GM19035 (cell line): ENCODE results near the gene SOCS7.

Experiments used
- ATAC-seq: cut with Tn5 transposase; IDR thresholded peaks from one replicate; pipeline ENCODE4 v1.9.1; 2021; ENCODE audit not compliant: unreplicated experiment

Gene SOCS7

DNA sequence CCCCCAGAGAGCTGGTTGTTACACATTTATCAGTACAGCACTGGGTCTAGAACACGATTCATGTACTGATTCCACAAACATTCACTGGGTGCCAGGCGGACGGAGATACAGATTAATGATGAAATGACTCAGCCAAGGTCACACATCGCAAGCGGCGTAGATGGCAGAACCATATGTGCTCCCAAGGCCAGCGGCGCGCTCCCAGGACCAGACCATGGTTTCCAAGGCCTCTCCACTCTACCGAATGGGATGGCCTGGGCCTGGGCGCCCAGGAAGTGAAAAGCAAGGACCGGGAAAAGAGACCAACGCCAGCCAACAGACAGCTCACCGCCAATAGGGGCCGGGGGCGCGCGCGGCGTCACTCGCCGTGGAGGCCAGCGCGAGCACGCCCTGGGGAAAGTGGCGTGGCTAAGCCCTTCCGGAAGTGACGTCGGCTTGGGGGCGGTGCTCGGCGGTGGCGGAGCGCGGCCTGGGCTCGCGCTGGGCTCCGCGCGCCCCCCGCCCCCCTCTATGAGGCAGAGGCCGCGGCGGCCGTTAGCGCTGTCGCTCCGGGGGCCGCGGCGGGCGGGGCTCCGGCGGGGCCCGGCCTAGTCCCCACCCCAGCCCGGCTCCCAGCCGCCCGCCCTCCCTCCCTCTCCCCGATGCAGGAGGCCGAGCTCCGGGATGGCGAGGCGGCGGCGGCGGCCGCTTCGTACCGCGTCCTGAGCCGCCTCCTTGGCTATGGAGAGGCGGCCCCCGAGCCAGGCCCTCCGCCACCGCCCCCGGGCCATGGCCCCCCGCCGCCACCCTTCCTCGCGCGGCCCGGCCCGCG, at the start of gene SOCS7:
SOCS7 (plus strand) TSS at position 433 of the 811 bp plus-strand sequence; CDS start at position 642, 209 bp downstream.
- ATAC-seq = peak; percentile 81

- no peak for ATAC-seq
These were observed 36.1 kb upstream of the SOCS7 start for GRCh38 chr17:38315497-38315896.

GRCh38 chr17:38317081-38317480, 34.6 kb upstream of the SOCS7 start:
- ATAC-seq = no peak

DNA sequence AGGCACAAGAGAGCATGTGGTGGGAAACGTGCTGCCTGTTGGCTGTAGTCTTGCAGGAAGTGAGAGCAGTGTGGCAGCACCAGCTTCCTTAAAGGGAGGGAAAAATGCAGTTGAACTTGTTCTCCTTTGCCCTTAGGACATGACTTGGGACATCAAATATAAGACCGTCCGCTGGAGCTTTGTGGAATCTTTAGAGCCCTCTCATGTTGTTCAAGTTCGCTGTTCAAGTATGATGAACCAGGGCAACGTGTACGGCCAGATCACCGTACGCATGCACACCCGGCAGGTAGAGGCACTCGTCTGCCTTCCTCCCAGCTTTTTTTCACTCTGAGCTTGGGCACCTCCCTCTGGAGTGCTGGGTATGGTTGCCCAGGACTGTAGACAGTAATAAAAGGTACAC, 31.2 kb upstream of the SOCS7 start:
- ATAC-seq = no peak

DNA sequence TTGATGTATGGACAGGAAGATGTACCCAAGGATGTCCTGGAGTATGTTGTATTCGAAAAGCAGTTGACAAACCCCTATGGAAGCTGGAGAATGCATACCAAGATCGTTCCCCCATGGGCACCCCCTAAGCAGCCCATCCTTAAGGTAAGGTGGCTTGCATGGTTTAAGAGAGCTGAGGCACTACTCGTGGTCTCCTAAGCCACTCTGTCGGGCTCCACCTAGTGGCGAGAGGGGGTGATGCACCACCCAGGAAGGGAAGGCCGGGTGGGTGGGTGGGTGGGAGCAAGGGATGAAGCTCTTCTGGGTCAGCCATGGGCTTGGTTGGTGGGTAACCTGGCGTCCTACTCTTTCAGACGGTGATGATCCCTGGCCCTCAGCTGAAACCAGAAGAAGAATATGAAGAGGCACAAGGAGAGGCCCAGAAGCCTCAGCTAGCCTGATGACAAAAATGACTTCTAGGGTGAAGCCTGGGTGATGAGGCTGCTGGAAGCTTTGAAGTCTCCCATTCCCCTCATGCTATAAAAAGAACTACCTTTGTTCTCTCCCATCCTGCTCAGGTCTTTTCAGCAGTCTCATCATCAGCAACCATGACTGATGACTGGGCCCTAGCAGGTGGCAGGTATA, 29.4 kb upstream of the SOCS7 start:
- ATAC-seq = no peak

DNA sequence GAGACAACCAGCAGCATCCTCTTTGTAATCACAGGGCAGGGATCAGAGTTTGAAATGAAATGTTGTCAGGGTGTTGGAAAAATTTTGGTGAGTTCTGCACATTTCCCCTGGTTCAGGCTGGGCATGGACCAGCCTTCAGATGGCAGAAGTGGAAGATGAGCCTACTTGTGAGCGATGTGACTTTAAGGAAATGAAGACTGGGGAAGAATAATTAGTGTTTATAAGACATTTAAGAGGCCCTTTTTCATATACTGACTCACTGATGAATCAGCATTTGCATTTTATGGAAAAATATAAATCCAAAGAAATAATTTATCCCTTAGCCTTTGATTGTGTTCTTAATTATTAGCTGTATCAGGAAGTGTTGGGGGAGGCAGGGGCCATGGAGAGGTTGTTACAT, 28.7 kb upstream of the SOCS7 start:
- no peak for ATAC-seq

GRCh38 chr17:38324141-38324697, 27.4 kb upstream of the SOCS7 start:
- no peak for ATAC-seq

DNA sequence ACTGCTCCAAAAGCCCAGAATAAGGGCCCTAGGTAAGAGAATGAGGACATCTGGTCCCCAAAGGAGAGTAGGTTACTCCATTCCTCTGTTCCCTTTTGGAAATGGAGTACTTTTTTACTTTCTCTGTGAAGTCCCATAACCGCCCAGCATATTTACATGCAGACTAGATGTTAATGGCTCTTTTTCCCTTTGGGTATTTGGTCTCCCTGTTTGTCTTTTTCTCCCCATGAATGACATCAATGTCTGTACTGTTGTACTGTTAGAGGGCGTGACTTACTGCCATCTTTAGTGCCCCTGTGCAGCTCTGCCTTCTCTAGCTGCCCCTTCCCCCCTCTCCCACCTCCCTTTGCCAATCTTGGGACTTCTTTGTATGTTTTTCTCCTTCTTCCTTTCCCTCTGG, 26.9 kb upstream of the SOCS7 start:
- ATAC-seq = no peak

DNA sequence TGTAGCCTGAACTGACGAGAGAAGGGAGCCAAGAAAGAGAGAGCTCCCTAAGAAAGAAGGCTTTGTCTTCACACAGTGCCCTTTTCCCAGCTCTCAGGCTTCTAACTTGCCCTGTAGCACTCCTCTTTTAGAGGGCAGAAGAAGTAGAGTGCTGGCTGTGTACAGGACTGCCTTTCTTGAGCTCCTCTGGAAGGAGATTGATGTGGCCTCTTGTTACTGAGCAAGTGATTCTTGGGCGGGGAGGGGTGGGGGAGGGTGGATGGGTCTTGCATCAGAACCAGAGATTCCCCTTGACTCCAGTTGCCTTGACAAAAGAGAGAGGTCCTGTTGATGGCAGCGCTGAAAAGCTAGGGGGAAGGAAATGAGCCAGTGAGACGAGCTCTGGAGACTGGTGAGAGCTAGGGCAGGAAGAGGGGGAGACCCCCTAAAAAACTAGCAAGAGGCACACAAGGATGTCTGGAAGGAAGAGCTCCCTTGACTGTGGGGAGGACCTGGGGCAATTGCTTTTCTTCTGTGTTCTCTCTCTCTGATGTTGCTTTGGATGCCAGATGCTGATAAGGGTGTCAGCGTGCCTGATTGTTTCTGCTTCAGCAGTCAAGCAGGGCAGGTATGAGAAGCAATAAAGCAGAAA, 26.3 kb upstream of the SOCS7 start:
- no peak for ATAC-seq

DNA sequence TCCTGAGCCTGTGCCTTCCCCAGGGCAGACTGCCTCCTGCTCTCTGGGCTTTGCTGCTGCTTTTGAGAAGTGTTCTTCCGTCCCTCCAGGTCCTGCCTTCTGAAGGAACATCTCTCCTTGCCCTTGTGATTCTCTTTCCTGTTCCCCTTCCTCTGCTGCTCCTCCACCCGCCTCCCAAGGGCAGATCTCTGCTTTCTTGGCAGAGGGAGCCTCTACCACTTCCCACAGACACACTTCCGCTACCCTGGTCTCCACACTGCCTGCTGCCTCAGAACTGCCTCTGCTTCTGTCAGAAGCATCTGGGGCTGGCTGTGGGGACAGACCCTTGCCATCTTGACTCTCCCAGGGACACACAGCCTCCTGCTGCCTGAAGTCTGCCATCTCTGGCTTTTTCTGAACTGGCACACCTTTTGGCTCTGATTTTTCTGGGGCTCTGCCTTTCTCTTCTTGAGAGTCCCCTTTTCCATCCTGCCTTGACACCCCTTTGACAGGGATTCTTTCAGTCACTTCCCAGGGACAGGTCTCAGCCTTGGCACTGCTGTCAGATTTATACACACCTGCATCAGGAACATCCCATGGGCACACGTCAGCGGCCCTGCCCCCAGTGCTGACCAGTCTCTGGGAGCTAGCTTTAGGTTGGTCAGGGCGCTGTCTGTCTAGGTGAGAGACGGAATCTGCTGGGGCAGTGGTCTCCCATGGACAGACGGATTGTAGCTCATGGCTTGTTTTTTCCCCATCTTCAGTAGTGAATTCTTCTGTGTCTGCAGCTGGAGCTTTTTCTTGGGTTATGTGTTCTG, 24.4 kb upstream of the SOCS7 start:
- no peak for ATAC-seq

- ATAC-seq = no peak
These were observed 23.7 kb upstream of the SOCS7 start for GRCh38 chr17:38327936-38328335.

- no peak for ATAC-seq
These were observed 23.0 kb upstream of the SOCS7 start for GRCh38 chr17:38328620-38329019.

- ATAC-seq = no peak
These were observed 22.4 kb upstream of the SOCS7 start for GRCh38 chr17:38329284-38329683.

- no peak for ATAC-seq
These were observed 21.6 kb upstream of the SOCS7 start for GRCh38 chr17:38329808-38330730.

DNA sequence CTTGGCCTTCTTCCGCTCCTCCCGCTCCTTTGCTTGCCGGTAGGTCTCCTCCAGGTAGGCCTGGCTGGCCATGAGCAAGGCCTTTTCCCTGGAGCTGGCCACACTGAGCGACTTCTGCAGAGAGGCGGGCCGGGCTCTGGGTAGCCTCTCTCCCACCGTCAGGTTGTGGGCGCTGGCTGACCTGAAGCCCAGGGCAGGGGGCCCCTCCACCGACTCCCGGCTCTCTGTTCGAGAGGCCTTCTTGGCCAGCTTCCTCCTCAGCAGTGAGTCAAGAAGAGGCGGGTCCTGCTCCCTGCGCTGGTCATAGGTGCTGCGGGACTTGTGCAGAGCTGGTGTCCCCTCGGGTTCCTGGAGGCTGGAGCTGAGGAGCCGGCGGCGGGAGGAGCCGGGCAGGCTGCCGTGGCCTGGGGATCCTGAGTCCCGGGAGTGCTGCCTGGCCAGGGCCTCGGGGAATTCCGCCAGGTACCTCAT, 20.7 kb upstream of the SOCS7 start:
- ATAC-seq = no peak

DNA sequence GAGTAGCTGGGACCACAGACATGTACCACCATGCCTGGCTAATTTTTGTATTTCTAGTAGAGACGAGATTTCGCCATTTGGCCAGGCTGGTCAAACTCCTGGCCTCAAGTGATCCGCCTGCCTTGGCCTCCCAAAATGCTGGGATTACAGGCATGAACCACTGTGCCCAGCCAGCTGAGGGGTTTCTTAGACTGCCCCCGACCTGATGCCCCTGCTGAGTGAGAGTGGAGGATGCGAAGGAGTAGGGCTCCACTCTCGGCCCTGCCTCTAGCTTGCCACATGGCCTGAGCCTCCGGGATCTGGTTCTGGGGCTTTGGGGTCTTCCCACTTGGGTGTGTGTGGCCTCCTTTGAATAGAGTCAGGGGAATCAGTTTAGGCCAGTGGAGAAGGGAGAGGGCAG, 18.9 kb upstream of the SOCS7 start:
- ATAC-seq = no peak

DNA sequence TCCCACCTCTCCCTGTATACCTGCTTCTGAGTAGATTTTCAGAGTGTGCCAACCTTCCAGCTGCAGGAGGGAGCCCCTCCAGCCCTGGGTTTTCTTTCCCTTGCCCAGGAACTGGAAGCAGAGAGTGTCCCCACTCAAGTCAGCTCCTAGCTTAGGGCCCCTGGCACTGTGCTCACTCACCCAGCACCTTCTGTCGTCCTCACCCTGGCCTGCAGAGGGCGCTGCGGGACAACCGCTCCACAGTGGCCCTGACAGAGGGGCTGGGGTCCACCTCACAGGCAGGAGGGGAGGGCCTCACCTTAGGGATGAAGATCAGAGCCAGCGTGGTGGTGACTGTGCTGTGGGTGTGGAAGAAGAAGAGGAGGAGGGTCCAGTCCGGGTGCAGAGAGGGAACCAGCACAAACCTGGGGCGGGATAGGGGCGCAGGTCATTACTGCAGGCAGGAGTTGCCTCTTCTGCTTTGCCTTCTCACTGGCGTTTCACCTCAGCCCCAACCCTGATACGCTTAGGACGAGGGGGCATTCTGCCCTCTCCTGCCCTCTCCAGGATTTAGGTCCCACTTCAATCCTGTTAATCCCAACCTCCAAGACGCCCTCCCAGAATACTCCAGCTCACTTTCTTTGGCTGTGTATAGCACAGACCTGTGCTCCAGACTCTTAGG, 17.9 kb upstream of the SOCS7 start:
- no peak for ATAC-seq

- ATAC-seq = no peak
These were observed 16.9 kb upstream of the SOCS7 start for GRCh38 chr17:38334480-38335364.
